IPS DF 6.9 (cell line): ENCODE results near the gene CDC26.

Source experiments
- DNase-seq: peaks from one replicate; pipeline ENCODE4 v3.0.0-alpha.2; 2013; ENCODE audit warnings: low read depth, low spot score
- H3K27ac ChIP-seq: one replicate; pipeline ENCODE4 v1.5.1; 2013; ENCODE audit warnings: low read length, control low read depth
- H3K27me3 ChIP-seq: 2 replicates; pipeline ENCODE4 v1.6.1; 2013; ENCODE audit warnings: mild to moderate bottlenecking, low read length; ENCODE audit not compliant: control insufficient read depth, insufficient read depth
- H3K36me3 ChIP-seq: 2 replicates; pipeline ENCODE4 v1.6.1; 2013; ENCODE audit warnings: low read length; ENCODE audit not compliant: control insufficient read depth, insufficient read depth
- H3K4me1 ChIP-seq: 2 replicates; pipeline ENCODE4 v1.6.1; 2013; ENCODE audit warnings: low read length; ENCODE audit not compliant: control insufficient read depth, insufficient read depth
- H3K4me3 ChIP-seq: 2 replicates; pipeline ENCODE4 v1.5.1; 2013; ENCODE audit warnings: mild to moderate bottlenecking, low read length
- H3K9me3 ChIP-seq: 2 replicates; pipeline ENCODE4 v1.6.1; 2013; ENCODE audit warnings: low read length, inconsistent platforms; ENCODE audit not compliant: control insufficient read depth, insufficient read depth
- WGBS: extraction: QIAGEN DNeasy Blood & Tissue Kit; methylation state at CpG from one replicate; pipeline ENCODE4 v1.1.7; 2013; ENCODE audit warnings: mixed read lengths, missing lambda C conversion rate; ENCODE audit not compliant: insufficient read length, insufficient coverage; 5-methylcytosine and 5-hydroxymethylcytosine counted together

CDC26 gene

GRCh38 chr9:113275157-113276131, at the start of gene CDC26, which contains the start of gene PRPF4:
Gene CDC26, minus strand, starts transcription at chr9:113275572. Its CDS starts 3,065 bp downstream, at chr9:113272507.
Gene PRPF4, plus strand, starts transcription at chr9:113275658. Its CDS starts 86 bp downstream, at chr9:113275744.
- Histone ChIP-seq H3K9me3 (no peaks in the 10 kb centered on the region), H3K4me3 (peak within 1 kb of the TSS; percentile 89), H3K27me3 (no peaks in the 10 kb centered on the region), H3K27ac (no peak within 1 kb of the TSS), H3K4me1 (no peaks in the 10 kb centered on the region), H3K36me3 (peaks cover 5% of the 10 kb centered on the region; the same call in 1 of the 2 replicates)
- DNase-seq = peak; percentile 98
- no CpG with 5 or more reads among the region's 63 CpGs for WGBS

- Histone ChIP-seq H3K27ac (no peak overlapping the region), H3K36me3 (no peaks in the 10 kb centered on the region), H3K27me3 (no peaks in the 10 kb centered on the region), H3K4me3 (no peak overlapping the region), H3K4me1 (no peaks in the 10 kb centered on the region), H3K9me3 (no peaks in the 10 kb centered on the region)
- WGBS = no CpG with 5 or more reads among the region's 6 CpGs
- no peak for DNase-seq
These were observed 47.3 kb upstream of the CDC26 start for GRCh38 chr9:113322671-113323070.

DNA sequence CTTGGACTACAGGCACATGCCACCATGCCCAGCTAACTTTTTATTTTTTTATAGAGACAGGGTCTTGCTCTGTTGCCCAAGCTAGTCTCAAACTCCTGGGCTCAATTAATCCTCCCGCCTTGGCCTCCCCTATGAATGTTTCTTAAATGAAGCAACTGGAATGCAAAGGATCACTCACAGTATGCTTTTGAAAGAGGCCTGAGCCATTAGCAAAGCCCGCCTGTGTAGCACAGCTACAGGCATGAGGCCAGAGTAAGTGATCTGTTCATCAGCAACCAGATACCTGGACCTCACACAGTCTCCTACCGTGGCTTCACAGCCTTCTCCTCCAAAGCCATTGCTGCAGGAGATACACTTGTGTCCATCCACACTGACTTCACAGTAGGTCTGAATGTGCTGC, 44.7 kb upstream of the CDC26 start:
- Histone ChIP-seq H3K27me3 (no peaks in the 10 kb centered on the region), H3K36me3 (no peaks in the 10 kb centered on the region)
- WGBS = no CpG with 5 or more reads among the region's 3 CpGs

GRCh38 chr9:113319054-113319453, 43.7 kb upstream of the CDC26 start:
- no peak overlapping the region for H3K4me3 ChIP-seq
- no peaks in the 10 kb centered on the region for H3K36me3 ChIP-seq
- H3K9me3 ChIP-seq = no peaks in the 10 kb centered on the region
- WGBS = no CpG with 5 or more reads among the region's 2 CpGs
- DNase-seq = no peak
- H3K27me3 ChIP-seq = no peaks in the 10 kb centered on the region
- no peaks in the 10 kb centered on the region for H3K4me1 ChIP-seq
- H3K27ac ChIP-seq = no peak overlapping the region

More for the DNA sequence above, 44.7 kb upstream of the CDC26 start:
- H3K4me3 ChIP-seq = no peak overlapping the region
- H3K4me1 ChIP-seq = no peaks in the 10 kb centered on the region
- H3K27ac ChIP-seq = no peak overlapping the region
- H3K9me3 ChIP-seq = no peaks in the 10 kb centered on the region
- DNase-seq = no peak

- no peak overlapping the region for H3K4me3 ChIP-seq
- no peaks in the 10 kb centered on the region for H3K27me3 ChIP-seq
- no peak for DNase-seq
- no peak overlapping the region for H3K27ac ChIP-seq
- no CpG with 5 or more reads among the region's 2 CpGs for WGBS
- no peaks in the 10 kb centered on the region for H3K36me3 ChIP-seq
- no peaks in the 10 kb centered on the region for H3K4me1 ChIP-seq
- H3K9me3 ChIP-seq = no peaks in the 10 kb centered on the region
These were observed 42.4 kb upstream of the CDC26 start for GRCh38 chr9:113317777-113318176.

- DNase-seq = no peak
- Histone ChIP-seq H3K9me3 (no peaks in the 10 kb centered on the region), H3K27ac (no peak overlapping the region), H3K4me1 (no peaks in the 10 kb centered on the region), H3K4me3 (no peak overlapping the region), H3K36me3 (no peaks in the 10 kb centered on the region), H3K27me3 (no peaks in the 10 kb centered on the region)
- WGBS = no CpG with 5 or more reads among the region's 4 CpGs
These were observed 40.7 kb upstream of the CDC26 start for GRCh38 chr9:113316030-113316429.

DNA sequence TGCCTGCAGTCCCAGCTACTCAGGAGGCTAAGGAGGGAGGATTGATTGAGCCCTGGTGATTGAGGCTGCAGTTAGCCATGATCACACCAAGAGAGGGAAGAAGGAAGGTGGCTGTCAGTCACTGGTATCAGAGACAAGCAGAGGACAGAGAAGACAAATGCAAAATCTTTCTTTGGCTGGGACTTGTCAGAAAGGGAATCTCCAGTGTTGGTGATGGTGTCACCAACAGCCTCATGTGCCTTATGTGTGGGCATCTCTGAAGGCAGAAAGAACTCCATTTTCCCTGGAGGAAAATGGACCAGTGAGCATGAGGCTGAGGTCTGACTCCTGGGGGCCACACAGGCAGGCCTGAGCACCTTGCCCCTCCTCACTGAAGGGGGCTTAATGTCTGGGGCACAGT, 39.9 kb upstream of the CDC26 start:
- no peak for DNase-seq
- Histone ChIP-seq H3K27ac (no peak overlapping the region), H3K4me3 (no peak overlapping the region), H3K9me3 (no peaks in the 10 kb centered on the region), H3K4me1 (no peaks in the 10 kb centered on the region), H3K36me3 (no peaks in the 10 kb centered on the region), H3K27me3 (no peaks in the 10 kb centered on the region)

DNA sequence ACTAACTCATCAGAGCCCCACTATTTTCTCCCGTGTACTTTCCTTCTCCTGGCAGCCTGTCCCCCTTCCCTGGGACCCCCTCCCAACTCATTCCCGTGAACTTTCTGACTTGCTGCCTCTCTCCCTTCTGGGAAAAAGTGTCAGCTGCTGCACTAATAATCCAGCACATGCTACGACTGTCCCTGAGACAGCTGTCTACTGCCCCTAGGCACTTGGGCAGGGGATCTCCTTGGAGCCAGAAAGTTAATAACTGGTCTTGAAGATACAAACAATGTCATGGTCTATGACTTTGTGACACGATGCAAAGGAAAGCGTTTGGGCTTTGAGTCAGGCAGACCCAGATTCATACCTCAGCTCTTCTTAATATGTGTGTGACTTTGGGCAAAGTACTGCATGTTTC, 37.9 kb upstream of the CDC26 start:
- H3K4me3 ChIP-seq = no peak overlapping the region
- no peak for DNase-seq
- H3K27ac ChIP-seq = no peak overlapping the region
- H3K36me3 ChIP-seq = no peaks in the 10 kb centered on the region
- no CpG with 5 or more reads among the region's 5 CpGs for WGBS
- no peaks in the 10 kb centered on the region for H3K9me3 ChIP-seq
- no peaks in the 10 kb centered on the region for H3K27me3 ChIP-seq
- H3K4me1 ChIP-seq = no peaks in the 10 kb centered on the region

DNA sequence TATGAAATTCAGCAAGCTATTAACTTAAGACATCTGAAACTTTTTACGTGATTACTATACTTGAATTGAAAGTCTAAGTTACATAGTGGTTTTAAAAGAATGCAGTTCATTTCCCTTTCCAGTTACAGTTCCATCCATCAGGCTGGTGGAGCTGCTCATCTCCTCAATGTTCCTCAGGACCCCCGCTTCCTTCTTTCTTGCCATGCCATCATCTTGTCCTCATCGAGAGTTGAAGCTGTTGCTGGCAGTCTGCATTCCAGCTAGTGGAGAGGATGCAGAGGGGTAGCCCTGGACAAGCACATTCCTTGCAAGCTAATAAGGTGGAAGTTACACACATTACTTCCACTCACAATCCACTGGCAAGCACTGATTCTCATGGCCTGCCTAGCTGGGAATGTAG, 36.6 kb upstream of the CDC26 start:
- no peak for DNase-seq
- H3K9me3 ChIP-seq = no peaks in the 10 kb centered on the region
- H3K4me1 ChIP-seq = no peaks in the 10 kb centered on the region
- WGBS = no CpG with 5 or more reads among the region's 3 CpGs
- no peak overlapping the region for H3K27ac ChIP-seq
- no peaks in the 10 kb centered on the region for H3K36me3 ChIP-seq
- no peak overlapping the region for H3K4me3 ChIP-seq
- no peaks in the 10 kb centered on the region for H3K27me3 ChIP-seq

DNA sequence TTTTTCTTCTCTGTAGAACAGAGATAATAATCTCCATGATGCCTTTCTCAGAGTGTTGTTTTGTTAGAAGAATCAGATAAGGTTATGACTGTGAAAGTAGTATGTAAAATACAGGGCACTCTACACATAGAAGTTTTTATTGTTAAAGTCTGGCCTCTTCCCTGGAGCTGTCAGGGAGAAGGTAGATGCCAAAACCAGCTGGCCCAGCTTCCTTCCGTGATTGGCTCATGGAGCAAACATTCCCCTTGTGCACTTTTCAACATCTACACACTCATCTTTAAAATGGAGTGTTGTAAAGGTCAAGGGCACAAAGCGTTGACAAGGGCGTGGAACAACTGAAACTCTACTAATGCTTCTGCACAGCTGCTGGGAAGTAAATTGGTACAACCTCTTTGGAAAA, 35.2 kb upstream of the CDC26 start:
- WGBS = no CpG with 5 or more reads among the region's 3 CpGs
- H3K27ac ChIP-seq = no peak overlapping the region
- no peak for DNase-seq
- no peak overlapping the region for H3K4me3 ChIP-seq
- no peaks in the 10 kb centered on the region for H3K36me3 ChIP-seq
- no peaks in the 10 kb centered on the region for H3K4me1 ChIP-seq
- H3K27me3 ChIP-seq = no peaks in the 10 kb centered on the region
- no peaks in the 10 kb centered on the region for H3K9me3 ChIP-seq
